ENCODE results near the gene FITM1. TPM values are rescaled to one million over a fixed set of nuclear protein-coding genes. Genes with fewer than 3 reads are reported as not detected.

FITM1 gene
- polyA plus RNA-seq, 3 donors = 2.1 TPM; not detected in 2

DNA sequence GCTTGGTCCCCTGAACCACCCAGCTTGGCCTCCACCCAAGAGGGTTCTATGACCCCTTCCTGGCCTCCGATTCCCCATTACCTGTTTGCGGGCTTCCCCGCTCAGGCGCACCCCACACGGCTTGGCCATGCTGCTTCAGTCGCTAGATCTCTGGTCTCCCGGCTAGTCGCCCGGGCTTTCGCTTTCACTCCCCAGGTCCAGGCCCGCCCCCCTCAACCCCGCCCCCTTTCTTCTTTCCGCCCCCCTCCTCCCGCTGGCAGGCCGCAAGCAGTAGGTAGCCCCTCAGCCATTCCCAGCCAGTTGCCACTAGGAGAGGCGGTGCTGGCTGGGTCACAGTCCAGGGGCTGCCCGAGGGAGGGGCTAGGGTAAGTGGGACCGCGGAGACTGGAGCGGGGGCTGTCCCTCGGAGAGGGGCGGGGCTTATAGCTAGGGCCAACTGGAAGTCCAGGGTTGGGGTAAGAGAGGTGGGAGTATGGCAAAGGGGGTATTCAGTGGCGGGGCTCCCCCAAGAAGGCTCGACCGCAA lies 16.1 kb downstream of the FITM1 start, which contains the start of gene PSME2:
TSS of gene PSME2 (minus strand) at position 158 of the 525 bp plus-strand sequence. CDS start at position 129, 29 bp downstream.
- peak within 1 kb of the TSS; percentile 93 for H3K9ac ChIP-seq (ENCODE audit: insufficient read depth, low read length, poor library complexity, severe bottlenecking)
- peaks cover 0 to 2% (median 0%) of the 10 kb centered on the region in 3 donors for H3K27me3 Mint-ChIP-seq (ENCODE audit: low read depth in 3 of 3)
- no peaks in the 10 kb centered on the region for H3K9me3 Mint-ChIP-seq
- H4K20me1 ChIP-seq (ENCODE audit: insufficient read depth, low read length) = peaks cover 65% of the 10 kb centered on the region
- peaks cover 72% of the 10 kb centered on the region for H3K79me2 ChIP-seq (ENCODE audit: insufficient read depth, low read length)
- H3K27me3 ChIP-seq (ENCODE audit: control insufficient read depth in 2 of 2, insufficient read depth in 2 of 2, low read length in 2 of 2) = no peaks in the 10 kb centered on the region
- H3K27ac Mint-ChIP-seq = peak within 1 kb of the TSS; percentile 95 to 99 (median 97)
- H3K4me3 ChIP-seq (replicated peaks in 1 of 3; ENCODE audit: low read depth in 2 of 3, low read length in 3 of 3) = peak within 1 kb of the TSS; percentile 84 to 100 (median 89)
- H3K36me3 ChIP-seq (replicated peaks in 1 of 2; ENCODE audit: control insufficient read depth in 1 of 2, insufficient read depth in 2 of 2, low read length in 2 of 2) = peaks cover 43 to 55% of the 10 kb centered on the region in 2 donors
- peak within 1 kb of the TSS; percentile 98 for H3K4me2 ChIP-seq (replicated peaks; ENCODE audit: extremely low read depth, low read length, poor library complexity, severe bottlenecking)
- no peak for TF ChIP-seq CTCF (IDR thresholded peaks at IDR 0.05)
- peak within 1 kb of the TSS; percentile 93 for H2AFZ ChIP-seq (ENCODE audit: insufficient read depth, low read depth, low read length, poor library complexity, severe bottlenecking)
- DNase-seq = peak; percentile 76 to 90 (median 87)
- H3K36me3 Mint-ChIP-seq = peaks cover 56 to 59% of the 10 kb centered on the region in 2 donors
- H3K4me1 Mint-ChIP-seq = peaks cover 46% of the 10 kb centered on the region
- H3K4me3 Mint-ChIP-seq = peak within 1 kb of the TSS; percentile 98 to 99
- intact Hi-C loops (cut with micrococcal nuclease) = loop anchor here in 1 of 2 donors (2.0 kb wide), 1 partner anchor 14 kb away; the partner anchor contains the start of gene IRF9
- H3K9me3 ChIP-seq (replicated peaks in 1 of 2; ENCODE audit: control insufficient read depth in 1 of 2, insufficient read depth in 1 of 2, low read length in 2 of 2) = no peaks in the 10 kb centered on the region
- peak within 1 kb of the TSS; percentile 84 to 89 for H3K27ac ChIP-seq (ENCODE audit: low read depth in 1 of 2, low read length in 2 of 2)
- WGBS (ENCODE audit: insufficient coverage) = 0% methylated on average over 16 of the region's 25 CpGs
- peaks cover 33 to 47% of the 10 kb centered on the region in 2 donors for H3K4me1 ChIP-seq (ENCODE audit: control insufficient read depth in 1 of 2, insufficient read depth in 2 of 2, low read length in 2 of 2)

- Histone ChIP-seq H3K9ac (ENCODE audit: insufficient read depth, low read length, poor library complexity, severe bottlenecking) (peak within 1 kb of the TSS; percentile 93), H3K36me3 (replicated peaks in 1 of 2; ENCODE audit: control insufficient read depth in 1 of 2, insufficient read depth in 2 of 2, low read length in 2 of 2) (peaks cover 49 to 62% of the 10 kb centered on the region in 2 donors), H3K27me3 (ENCODE audit: control insufficient read depth in 2 of 2, insufficient read depth in 2 of 2, low read length in 2 of 2) (no peaks in the 10 kb centered on the region), H3K4me2 (replicated peaks; ENCODE audit: extremely low read depth, low read length, poor library complexity, severe bottlenecking) (peak within 1 kb of the TSS; percentile 98), H3K27ac (ENCODE audit: low read depth in 1 of 2, low read length in 2 of 2) (peak within 1 kb of the TSS; percentile 84 to 89), H3K4me3 (replicated peaks in 1 of 3; ENCODE audit: low read depth in 2 of 3, low read length in 3 of 3) (peak within 1 kb of the TSS; percentile 84 to 100 (median 89)), H2AFZ (ENCODE audit: insufficient read depth, low read depth, low read length, poor library complexity, severe bottlenecking) (peak within 1 kb of the TSS; percentile 93), H4K20me1 (ENCODE audit: insufficient read depth, low read length) (peaks cover 69% of the 10 kb centered on the region), H3K4me1 (ENCODE audit: control insufficient read depth in 1 of 2, insufficient read depth in 2 of 2, low read length in 2 of 2) (peaks cover 28 to 41% of the 10 kb centered on the region in 2 donors), H3K9me3 (replicated peaks in 1 of 2; ENCODE audit: control insufficient read depth in 1 of 2, insufficient read depth in 1 of 2, low read length in 2 of 2) (no peaks in the 10 kb centered on the region), H3K79me2 (ENCODE audit: insufficient read depth, low read length) (peaks cover 76% of the 10 kb centered on the region)
- H3K27ac Mint-ChIP-seq = peak within 1 kb of the TSS; percentile 95 to 99 (median 97)
- peak; percentile 97 to 99 (median 98) for DNase-seq
- H3K4me3 Mint-ChIP-seq = peak within 1 kb of the TSS; percentile 98 to 99
- intact Hi-C loops (cut with micrococcal nuclease) = loop anchor here in 1 of 2 donors (1.0 to 2.0 kb wide), 2 partner anchors 14 to 33 kb away; partner anchors contain the start of genes DCAF11, IRF9 and NRL
- WGBS (ENCODE audit: insufficient coverage) = under 1% methylated on average over 50 of the region's 57 CpGs
- H3K9me3 Mint-ChIP-seq = no peaks in the 10 kb centered on the region
- TF ChIP-seq CTCF (IDR thresholded peaks at IDR 0.05) = no peak
- H3K36me3 Mint-ChIP-seq = peaks cover 63 to 65% of the 10 kb centered on the region in 2 donors
- H3K4me1 Mint-ChIP-seq = peaks cover 41% of the 10 kb centered on the region
- peaks cover 0 to 2% (median 0%) of the 10 kb centered on the region in 3 donors for H3K27me3 Mint-ChIP-seq (ENCODE audit: low read depth in 3 of 3)
Observed at GRCh38 chr14:24146978-24147760, 16.7 kb downstream of the FITM1 start, which contains the start of gene RNF31. Gene RNF31, plus strand, starts transcription at chr14:24147498. Its CDS starts 201 bp downstream, at chr14:24147699.
